NK-92 (cell line): ENCODE measurements around the gene PLEKHG1.

ENCODE experiments used
- DNase-seq: peaks from one replicate; lab custom pipeline; 2025; ENCODE audit not compliant: unreplicated experiment; lab: John Stamatoyannopoulos, UW

PLEKHG1 gene

GRCh38 chr6:150588888-150589499 lies 10.7 kb upstream of the PLEKHG1 start:
- no peak for DNase-seq

DNA sequence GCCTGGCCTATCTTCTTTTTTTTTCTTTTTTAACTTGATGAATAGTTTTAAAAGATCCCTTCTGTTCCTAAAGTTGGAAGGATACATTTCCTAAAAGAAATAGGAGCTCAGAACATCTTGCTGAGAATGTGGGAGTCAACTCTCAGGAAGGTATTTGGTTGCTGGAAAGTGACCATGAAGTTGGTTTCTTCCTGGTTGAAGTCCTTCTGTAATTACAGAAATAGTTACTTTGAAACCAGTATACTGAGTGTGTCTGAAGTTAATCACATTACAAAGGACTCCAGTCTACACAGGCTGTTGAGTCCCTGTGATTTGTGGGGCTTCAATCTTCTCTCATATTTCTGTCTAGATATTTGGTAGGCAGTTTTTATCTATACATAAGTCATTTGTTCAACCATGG lies 9.8 kb upstream of the PLEKHG1 start:
- DNase-seq = no peak

- no peak for DNase-seq
These were observed 9.2 kb upstream of the PLEKHG1 start for GRCh38 chr6:150590446-150590845.

DNA sequence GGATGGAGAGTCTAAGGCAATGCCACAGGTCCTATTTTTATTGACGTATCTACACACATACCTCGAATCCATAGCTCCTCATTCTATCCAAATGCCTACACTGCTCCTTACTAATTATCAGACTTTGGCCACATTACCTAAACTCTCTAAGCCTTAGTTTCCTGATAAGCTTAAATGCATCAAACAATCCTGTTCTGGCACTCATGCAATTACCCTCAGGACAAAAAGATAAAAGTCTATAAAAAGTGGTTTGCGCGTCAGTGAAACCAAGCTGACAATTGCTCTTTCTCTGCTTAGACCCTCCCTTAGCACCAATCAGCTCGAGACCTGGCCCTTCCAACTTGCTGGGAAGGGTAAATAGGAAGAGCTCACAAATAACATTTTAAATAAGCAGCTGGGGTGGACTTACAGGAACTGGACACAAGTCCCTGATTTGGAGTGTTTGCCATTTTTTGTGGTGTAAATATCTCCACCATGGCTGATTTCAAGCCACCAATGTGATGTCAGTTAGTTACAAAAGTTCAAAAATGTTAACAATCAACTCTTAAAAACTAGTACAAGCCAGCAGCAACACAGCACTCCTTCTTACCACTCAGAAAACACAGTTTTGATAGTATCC lies 7.2 kb upstream of the PLEKHG1 start:
- no peak for DNase-seq

DNA sequence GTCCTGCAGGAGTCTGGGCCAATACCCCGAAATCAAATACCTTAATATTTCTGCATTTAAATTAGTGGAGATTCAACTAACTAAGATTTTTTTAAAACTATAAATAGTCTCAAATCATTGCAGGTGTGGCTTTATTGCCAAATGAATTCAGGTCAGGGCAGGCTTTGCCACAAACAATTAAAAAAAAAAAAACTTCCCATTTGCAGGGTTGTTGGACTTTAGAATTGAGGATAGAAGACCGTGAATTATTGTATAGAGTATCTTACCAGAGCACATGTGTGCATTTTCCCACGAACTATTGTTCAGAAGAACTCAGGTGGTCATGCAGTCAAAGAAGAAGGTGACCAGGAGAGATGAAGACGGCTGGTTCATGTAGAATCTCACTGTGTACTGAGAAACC lies 6.6 kb upstream of the PLEKHG1 start:
- no peak for DNase-seq

DNA sequence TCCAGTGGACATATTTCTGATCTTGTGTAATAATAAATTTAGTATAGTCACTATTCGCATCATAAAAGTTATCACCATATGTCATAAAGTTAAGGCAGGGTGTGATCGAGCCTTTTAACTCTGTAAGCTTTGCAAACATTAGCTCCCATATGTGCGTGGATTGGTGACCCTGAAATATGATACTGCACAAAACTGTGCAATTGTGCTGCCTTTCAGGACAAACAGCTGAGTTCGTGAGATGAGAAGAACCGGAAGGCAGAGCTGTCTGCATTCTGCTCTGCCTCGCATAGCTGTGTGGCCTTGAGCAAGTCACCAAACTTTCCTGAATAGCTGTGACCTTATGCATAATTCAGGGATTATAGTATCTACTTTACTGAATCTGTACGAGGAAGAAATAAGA lies 3.2 kb upstream of the PLEKHG1 start:
- no peak for DNase-seq

DNA sequence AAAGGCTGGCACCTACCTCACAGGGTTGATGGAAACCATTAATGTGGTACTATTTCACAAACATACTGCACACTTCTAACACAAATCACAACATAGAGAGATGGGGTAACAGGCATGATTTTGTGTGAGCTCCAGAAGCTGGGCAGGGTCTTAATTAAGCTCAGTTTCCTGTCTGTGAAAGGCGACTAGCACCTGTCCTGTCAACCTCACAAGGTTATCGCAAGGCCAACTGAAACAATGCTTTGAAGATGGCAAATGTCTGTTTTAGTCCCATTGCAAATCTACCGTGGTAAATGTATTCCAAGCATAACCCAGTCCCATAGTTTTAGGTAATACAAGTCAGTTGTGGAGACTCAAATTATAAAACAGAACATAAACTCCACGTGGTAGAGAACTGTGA lies 1.3 kb upstream of the PLEKHG1 start:
- no peak for DNase-seq

- no peak for DNase-seq
These were observed 857 bp upstream of the PLEKHG1 start for GRCh38 chr6:150598858-150599198.

GRCh38 chr6:150600010-150600300 lies 270 bp downstream of the PLEKHG1 start:
- no peak for DNase-seq

GRCh38 chr6:150600301-150601017 lies 774 bp downstream of the PLEKHG1 start:
- no peak for DNase-seq

DNA sequence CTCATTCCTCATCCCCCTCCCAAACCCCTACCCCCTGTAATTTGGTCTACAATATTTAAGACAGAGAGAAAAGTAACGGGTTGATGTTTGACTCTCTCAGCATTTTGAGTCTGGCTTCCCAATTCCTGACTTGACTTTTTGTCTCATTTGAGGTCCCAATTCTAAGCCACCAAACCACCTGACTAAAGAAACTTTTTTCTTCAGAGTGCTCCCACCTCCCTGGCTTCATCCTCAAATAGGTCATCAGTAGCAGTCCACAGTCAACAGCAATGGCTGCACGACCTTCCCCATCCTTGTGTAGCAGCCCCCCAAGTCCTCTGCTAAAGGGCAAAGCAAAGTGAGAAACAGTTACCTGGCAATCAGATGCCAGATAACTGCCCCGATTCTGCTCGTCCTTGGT lies 1.8 kb downstream of the PLEKHG1 start:
- DNase-seq = no peak

DNA sequence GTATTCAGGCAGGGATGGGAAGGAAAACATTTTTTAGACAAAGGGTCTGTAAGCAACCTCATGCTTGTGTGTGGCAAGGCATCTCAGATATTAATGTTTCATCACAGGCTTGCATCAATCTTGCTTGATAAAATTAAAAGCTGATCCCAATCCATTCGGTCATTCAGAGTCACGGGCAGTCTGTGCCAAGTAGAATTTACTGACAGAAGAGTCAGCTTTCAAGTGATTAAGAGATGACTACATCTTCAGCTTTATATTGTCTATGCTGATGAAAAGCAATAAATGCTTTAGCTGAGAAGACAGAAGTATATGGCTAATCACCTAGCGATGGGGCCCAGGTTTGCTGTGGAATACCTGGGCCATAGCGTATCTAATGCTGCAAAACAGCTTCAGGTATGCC lies 3.5 kb downstream of the PLEKHG1 start:
- no peak for DNase-seq

DNA sequence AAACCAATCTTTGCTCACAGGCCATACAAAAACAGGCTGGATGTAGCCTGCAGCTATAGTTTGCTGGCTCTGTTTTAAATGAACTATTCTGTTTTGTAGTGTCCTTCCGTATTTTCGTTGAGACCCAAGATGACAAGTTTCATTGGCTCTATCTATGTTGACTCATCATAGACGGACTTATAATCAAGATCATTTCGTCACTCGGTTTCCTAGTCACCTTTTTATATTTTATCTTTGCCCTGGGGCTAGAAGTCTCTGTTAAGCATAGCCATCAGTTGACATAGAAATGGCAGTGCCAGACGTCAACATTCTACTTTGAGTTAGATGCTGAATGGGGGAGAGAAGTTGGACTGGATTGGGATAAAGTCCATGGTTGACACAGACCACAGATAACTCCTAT lies 4.8 kb downstream of the PLEKHG1 start:
- no peak for DNase-seq

DNA sequence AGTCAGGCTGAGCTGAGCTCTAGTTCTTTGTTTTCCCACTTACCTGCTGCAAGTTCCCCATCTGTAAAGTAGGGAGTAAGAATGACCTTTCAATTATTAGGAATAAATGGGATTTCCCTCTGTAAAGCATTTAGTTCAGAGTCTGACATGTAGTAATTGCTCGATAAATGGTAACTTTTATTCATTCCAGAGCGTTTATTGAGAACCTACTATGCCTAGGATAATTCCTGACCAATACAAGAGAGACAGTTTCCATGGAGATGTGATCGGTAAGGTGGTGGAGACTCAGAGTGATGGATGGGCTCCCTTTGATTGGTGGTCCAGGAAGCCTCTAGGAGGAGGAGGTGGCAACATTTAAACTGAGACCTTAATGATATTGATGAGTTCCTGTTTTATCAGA lies 5.6 kb downstream of the PLEKHG1 start:
- no peak for DNase-seq

GRCh38 chr6:150606168-150606591 lies 6.5 kb downstream of the PLEKHG1 start:
- DNase-seq = no peak

GRCh38 chr6:150606647-150607328 lies 7.1 kb downstream of the PLEKHG1 start:
- no peak for DNase-seq

- DNase-seq = no peak
These were observed 7.6 kb downstream of the PLEKHG1 start for GRCh38 chr6:150607329-150607650.

DNA sequence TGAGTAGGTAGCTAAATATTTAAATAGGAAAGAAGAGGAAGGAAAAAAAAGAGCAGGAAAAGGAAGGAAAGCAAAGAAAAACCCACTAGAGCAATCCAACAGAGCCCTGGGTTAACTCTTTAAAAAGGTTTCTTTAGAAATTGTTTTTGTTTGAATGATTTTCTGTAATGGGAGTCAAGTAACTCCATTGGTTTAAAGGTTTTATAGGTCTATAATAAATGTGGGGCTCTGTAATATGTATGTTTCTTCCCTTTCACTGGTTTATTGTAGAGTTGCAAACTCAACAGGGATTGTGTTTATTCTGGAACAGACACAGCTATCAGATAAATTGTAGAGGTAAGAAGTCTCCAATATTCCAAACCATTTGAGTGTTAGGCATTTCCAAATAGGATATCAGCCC lies 10.9 kb downstream of the PLEKHG1 start:
- no peak for DNase-seq

DNA sequence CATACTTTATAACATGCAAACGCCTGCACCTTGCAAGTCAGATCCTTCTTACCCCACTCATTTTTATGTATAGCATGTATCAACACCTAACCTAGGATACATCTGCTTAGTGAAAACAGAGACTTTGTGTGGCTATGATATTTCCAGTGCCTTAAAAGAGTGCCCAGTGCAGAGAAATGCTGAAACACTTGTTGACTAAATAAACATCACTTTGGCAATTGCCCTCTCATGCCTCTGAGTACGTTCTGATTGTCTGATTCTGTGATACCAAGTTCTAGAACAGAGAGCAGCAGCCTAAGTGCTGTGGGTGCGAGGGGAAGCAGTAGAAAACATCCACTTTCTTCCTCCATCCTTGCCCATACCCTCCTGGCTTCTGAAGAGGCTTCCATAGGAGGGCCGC lies 13.6 kb downstream of the PLEKHG1 start:
- DNase-seq = no peak

DNA sequence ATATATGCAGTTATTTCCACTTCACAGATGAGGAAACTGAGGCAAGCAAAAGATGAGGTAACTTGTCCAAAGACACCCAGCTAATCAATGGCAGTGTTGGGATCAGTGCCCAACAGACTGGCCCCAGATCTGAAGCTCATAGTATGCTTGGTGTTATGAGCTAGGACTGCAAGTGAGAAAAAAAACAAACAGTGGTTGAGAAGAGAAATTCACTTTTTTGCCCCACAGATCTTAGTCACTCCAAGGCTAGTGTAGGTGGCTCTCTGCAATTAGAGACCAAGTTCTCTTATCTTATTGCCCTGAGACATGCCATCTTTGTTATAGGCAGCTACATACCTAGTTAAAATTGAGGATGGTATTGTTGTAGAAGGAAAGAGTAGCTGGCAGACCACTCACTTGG lies 16.3 kb downstream of the PLEKHG1 start:
- no peak for DNase-seq

DNA sequence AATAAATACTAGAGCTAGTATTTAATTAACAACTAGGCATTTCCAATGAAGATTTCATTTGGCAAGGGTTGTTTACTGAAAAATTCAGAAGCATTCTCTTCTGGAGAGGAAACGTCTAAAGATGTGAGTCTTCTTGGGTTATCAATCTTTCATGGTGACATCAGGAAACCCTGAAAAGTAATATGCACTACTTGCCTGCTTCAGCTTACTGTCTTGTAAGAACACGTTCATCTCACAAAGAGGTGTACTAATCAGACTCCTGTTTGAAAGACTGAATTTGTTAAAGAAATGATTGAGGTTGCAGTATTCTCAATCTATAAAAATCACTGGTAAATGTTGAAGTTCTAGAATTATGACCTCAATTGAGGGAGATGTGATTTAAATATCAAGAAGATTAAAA lies 16.9 kb downstream of the PLEKHG1 start:
- no peak for DNase-seq

- no peak for DNase-seq
These were observed 17.4 kb downstream of the PLEKHG1 start for GRCh38 chr6:150617062-150617461.
